ENCODE measurements around the gene TTYH2.

Gene TTYH2

DNA sequence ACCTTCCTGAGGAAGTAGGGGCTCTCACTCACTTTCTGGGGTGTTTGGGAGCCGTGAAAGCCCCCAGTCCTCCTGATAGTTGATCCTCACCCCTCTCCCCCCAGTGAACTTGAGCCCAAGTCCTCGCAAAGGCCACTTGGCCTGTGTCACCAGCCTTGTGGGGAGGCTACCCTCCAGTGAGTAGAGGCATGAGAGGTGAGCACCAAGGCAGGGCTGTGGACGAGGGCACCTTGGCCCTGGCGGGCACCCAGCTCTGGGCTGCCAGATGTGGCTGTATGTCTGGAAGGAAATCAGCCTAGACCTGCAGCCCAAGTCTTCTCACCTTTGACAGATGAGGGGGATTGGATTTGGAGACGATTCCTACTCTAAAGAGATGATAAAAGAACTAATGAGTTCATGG is 3.1 kb downstream of the TTYH2 start:
- DNase-seq = no peak

DNA sequence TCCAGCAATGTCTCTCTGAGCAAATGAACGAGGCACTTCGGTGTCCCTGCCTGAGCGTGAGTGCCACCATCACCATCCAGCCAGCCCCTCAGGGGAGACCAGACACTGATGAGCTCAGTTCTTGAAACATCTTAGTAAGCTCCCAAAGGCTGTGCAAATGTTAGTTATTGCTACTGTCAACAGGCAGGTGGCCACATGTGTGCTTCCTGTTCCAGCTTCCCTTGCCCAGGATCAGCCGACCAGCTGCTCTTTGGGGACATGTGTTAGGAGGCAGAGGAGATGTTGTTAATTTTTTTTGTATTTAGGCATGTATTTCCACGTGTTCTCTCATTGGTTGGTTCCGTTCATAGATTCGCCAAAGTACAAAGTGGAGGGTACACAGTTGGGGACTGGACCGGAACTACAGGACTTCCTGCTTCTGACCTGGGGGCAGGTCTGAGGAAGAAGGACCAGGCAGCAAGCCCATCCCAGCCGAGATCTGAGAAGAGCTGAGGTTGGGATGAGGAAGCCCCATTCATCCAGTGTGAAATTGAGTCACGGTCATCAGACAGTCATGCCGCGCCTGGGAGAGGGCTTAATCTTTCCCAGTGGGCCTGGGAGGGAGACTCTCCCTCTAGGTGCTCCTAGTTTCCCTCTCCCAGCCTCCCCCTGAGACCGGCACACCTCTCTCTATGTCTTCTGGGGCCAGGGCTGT is 3.8 kb downstream of the TTYH2 start:
- no peak for DNase-seq

DNA sequence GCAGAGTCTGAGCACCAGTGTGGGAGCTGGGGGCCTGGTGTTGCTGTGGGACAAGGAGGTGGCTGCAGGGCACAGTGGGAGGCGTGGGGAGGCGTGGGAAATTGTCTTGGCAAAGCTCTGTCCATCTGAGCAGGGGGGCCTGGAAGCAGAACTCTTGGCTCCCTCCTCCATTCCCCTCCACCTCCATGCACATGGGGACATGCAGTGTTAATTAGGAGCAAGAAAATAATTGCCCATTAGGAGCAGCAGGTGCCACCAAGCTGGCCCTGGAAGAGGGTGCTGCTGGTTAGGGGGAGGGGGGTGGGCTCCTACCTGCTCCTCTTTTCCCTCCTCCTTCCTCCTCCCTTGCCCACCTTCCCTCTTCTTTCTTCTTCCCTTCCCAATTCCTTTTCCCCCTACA is 4.5 kb downstream of the TTYH2 start:
- no peak for DNase-seq

DNA sequence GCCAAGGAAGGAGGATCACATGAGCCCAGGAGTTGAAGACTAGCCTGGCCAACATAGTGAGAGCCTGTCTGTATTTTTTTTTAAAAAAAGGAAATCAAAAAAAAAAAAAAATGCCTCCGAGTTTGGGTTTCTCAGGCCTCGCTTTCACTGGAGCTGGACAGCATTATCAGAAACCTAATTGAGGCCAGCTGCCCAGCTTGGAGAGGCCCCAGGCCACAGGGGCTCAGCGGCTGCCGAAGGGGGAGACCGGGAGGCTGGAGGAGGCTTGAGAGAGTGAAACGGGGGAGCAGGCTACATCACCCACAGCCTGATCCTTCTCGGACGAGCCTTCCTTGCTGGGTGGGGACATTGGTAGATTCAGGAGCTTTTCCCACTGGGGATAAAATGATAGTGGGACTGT is 5.1 kb downstream of the TTYH2 start:
- DNase-seq = no peak

DNA sequence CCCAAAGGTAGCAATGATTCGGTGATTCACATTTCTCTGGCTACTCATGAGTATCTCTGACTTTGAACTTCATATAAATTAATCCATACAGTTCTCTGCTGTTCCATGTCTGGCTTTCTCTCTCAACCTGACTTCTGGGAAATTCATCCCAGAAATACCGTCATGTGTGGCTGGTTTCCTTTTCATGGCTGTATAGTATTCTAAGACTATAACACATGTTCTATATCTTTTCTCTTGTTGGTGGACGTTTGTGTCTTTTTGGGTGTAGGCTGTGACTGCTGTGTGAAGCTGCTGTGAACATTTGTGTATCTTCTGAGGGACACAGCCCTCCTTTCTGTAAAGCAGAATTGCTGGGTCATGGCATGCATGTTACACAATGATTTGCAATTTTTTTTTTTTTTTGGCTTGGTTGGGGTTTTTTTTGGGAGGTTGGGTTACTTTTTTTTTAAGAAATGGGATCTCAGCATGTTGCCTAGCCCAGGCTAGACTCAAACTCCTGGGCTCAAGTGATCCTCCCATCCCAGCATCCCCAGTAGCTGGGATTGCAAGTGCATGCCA is 6.3 kb downstream of the TTYH2 start:
- DNase-seq = no peak

DNA sequence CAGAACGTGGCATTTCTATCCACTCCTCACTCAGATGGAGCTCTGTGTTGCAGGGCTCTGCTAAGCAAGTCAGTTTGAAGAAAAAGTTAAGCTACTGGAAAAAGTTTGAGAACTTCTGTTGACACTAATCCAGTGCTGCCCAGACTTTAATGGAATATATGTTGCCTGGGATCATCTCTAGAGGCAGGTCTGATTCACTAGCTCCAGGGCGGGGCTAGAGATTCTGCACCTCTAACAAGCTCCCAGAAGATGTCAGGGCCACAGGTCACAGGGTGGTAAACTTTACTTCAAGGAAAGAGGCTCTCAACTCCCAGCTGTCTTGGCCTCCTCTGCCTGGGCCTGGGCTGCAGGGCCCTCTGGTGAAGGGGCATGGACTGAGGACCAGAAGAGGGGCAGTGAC is 6.8 kb downstream of the TTYH2 start:
- no peak for DNase-seq

DNA sequence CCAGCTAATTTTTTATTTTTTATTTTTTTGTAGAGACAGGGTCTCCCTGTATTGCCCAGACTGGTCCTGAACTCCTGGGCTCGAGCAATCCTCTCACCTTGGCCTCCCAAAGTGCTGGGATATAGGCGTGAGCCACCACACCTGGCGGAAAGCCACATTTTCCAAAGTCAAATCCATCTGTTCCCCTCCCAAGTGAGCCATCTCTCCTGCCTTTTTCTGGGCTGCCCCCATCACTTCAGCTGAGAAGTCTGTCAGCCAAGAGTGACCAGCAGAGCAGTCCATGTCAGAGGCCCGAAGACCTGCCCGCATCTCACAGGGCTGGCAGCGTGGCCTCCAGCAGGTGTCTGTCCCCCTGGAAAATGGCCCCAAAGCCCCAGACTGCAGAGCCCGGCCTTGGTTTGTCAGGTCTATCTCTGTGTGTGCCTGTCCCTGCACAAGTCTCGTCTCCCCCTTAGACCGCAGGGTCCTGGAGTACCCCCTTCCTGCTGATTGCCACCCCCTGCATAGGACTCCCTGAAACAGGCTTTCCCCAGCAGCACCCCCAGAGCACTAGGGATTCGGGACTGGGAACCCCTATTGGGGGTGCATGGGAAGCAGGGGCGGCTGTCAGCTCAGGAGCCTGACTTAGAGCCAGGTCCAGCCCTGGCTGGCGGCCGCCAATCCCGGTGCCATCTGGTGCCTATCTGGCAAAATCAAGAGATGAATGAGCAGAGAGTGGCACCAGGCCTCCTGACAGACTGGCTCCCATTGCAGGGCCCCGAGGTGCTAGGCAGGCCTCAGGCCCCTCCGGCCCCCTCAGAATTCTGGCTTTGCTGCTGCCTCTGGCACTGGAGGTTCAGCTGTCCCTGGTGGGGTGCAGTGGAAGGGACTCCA is 7.8 kb downstream of the TTYH2 start:
- DNase-seq = no peak

DNA sequence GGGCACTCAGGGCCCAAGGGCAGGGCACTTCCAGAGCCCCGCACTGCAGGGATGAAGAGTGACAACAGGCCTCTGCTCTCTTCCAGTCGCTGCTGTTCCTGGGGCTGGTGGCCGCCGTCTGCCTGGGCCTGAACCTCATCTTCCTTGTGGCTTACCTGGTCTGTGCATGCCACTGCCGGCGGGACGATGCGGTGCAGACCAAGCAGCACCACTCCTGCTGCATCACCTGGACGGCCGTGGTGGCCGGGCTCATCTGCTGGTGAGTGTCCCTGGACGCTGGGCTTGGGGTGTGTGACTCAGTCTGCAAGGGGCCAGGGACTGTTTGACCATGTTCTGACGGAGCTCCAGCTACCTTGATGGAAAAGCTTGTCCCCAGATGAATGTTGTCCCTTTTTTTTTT is 9.0 kb downstream of the TTYH2 start:
- DNase-seq = no peak

DNA sequence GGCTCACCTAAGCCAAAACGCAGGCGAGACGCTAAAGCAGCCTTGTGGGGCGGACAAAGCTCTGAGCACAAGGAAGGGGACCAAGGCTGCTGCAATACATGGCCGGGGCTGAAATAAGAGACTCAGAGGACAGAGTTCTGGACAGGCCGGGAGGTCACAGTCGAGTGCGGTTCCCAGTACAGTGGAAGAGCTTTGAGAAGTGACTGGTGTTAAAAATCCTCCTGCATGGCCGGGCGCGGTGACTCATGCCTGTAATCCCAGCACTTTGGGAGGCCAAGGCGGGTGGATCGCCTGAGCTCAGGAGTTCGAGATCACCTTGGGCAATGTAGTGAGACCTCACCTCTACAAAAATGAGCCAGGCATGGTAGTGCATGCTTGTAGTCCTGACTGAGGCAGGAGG is 10.5 kb downstream of the TTYH2 start:
- DNase-seq = no peak

DNA sequence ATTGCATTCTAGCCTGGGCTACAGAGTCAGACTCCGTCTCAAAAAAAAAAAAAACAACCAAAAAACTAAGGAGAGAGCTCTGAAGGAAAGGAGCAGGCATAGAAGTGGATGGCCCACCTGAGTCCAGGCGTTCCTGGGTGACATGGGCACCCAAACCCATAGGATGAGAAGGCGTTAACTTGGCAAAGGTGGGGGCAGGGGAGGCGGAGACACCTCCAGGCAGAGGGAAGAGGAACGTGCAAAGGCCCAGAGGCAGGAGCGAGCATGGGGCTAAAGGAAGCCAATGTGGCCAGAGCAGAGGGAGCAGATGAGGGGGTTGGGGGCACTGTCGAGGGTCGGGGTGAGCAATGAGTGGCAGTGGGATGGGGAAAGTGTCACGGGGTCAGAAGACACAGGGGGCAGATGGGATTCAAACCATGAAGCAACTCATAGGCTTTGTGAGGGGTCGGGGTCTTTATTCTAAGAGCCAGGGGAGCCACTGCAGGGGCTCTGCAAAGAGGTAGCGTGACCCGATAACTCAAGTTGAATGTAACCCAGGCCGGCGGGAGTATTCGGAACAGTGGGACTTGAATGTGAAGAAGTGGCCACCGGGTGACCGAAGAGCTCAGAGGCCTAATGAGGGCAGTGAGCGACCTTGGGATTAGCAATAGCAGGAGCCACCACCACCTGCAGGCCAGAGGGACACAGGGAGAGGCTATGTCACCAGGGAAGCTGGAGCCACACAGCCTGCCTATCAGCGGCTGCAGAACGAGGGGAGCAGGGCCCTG is 11.8 kb downstream of the TTYH2 start:
- no peak for DNase-seq

DNA sequence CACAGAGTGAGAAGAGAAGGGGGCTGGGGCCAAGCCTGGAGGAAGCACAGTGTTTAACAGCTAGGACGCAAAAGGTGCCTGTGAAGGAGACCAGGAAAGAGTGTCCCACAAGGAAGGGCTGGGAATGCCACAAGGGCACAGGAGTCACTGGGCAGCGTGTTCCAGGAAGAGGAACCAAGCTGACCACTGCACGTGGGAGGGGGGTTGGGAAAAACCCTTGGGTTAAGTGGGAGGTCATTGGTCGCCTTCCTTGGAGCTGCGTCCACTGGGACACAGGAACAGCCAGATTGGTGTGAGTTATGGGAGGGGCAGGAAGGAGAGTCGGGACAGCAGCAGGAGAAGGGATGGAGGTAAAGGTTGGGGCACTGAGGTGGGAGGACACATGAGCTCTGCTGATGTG is 12.9 kb downstream of the TTYH2 start:
- DNase-seq = no peak

DNA sequence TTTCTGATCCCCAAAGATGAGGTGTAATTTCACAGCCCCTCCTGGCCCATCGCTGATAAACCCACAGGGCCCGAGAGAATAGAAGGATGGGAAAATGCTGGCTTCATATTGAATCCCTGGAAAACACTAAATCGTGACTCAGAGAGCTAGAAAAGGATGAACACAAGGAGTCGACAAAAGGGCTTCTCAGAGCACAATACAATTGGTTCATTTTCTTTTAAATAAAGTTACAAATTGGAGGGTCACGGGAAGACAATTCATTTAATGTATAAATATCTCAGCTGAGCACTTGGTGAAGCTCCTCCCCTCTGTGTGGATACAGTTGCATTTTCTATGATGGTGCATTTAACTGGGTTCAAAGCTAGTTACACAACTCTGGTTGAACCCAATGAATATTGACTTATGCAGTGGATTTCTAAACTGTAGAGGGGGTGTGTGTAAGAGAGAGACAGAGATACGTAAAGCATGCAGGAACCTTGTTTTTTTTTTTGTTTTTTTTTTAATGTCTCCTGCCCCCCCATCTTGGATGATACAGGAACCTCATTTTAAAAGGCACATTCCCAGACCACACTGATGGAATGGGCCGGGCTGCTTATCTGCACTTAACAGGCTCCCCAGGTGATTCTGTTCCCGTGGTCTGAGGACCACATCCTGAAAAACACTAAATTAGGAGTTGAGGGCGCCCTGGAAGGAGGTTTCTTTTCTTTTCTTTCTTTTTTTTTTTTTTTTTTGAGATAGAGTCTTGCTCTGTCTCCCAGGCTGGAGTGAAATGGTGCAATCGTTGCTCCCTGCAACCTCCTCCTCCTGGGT is 14.1 kb downstream of the TTYH2 start:
- DNase-seq = no peak

DNA sequence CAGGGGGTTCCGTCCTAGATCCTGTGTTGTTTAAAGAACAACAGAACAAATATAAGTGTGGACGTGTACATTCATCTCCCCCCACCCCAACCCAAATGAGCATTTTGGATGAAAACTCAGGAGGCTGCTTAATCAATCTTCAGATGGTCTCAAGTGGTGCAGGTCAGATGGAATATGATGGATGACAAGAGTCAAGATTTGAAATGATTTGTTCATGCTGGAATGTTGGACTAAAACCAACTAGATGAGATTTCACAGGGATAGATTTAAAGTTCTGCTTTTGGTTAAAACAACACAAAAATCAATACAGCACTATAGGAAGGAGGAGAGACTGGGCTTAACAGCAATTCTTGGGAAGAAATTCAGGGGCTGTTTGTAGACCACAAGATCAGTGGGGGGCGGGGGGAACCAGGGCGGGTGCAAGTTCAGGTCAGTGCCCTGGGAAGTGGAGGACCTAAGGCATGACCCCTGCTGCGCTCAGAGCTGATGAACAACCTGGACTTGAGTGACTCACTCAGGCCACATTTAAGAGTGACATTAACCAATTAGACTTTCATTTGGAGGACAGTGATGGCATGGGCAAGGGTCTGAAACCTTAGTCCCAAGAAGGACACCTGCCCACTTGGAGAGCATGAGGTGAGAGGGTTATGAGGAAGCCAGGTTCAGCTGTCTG is 15.1 kb downstream of the TTYH2 start:
- no peak for DNase-seq

DNA sequence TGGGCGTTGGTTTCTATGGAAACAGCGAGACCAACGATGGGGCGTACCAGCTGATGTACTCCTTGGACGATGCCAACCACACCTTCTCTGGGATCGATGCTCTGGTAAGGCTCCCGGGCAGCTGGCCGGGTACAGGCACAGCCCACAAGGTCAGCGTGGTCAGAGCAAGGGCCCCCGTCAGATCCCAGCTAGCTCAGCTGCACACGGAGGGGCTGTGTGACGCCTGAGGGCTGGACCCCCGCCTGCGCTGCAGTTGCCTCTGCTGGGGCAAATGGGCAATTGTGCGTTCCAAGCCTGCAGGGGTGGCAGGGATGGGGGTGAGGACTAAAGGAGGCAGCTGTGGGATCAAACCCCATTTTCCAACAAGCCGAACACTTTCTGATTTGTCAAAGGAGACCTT is 17.5 kb downstream of the TTYH2 start:
- no peak for DNase-seq

DNA sequence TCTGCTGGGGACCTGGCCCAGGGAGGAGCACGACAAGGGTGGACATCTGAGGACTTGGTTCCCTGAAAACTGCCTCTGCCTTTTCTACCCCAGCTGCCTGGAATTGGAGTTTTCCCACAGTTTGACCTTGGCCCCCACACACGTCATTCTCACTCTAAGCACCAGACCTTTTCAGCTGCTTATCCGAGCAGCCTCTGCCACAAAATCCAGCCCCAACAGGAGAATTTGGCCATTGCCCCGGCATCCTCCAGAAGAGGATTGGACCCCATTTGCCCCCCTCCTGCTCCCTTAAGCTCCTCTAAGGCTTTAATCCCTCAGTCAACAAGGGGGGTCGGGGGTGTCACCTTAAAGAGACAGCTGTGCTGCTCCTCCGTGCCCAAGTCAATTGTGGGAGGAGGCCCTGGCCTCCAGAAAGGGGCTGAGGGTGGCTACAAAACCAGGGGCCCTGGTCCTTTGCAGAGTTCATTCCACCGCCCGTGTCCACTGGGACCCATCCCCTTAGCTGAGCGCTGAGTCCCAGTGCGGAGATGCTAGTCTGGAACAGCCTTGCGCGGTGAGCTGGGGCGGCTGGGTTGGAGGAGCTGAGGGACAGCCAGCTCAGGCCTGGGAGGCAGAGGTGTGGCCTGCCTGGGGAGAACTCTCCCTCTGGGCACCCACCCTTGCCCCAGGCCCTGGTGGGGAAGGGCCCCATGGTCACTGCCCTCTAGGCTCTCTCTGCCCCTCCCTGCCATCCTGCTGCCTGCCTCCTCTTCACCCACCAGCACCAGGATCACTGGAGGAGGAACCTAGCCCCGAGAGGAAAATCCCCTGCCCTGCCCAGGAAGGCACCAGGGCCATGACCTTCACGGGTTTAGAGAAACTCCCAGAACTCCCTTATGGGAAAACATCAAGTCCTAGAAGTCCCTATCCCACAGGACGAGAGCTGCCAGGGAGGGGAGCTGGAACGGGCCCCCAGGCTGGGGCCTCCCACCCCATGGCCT is 18.8 kb downstream of the TTYH2 start:
- no peak for DNase-seq

DNA sequence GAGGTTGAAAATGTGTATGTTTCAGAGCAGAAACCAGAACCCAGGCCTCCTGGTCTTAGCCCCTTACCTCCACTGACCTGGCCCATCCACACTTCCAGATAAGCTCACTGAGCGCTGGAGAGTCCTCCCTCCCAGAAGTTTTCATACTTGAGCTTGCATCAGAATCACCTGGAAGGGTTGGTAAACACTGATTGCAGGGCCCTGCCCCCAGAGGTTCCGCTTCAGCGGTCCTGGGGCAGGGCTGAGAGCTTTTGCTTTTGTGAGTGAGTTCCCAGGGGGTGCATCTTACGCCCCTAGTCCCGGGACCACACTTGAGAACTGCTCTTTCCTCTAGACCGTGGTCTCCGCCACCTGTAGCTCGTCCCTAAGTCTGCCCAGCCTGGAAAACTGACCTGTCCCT is 20.6 kb downstream of the TTYH2 start:
- DNase-seq = no peak

DNA sequence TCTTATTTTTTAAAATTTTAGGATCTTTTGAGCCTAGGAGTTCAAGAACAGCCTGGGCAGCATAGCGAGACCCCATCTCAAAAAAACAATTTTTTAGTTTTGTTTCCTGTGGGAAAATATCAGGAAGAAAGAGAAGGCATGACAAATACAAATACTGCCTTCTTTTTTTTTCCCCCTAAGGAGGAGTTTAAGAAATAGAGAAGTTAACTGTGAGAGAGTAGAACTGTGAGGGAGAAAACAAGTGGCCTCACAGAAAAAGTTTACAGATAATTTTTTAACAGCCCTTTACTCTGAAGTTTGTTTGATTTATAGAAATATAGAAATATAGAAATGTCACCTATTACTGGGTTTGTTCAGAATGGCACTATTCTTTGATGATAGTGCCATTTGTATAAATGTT is 21.1 kb downstream of the TTYH2 start:
- DNase-seq = no peak

DNA sequence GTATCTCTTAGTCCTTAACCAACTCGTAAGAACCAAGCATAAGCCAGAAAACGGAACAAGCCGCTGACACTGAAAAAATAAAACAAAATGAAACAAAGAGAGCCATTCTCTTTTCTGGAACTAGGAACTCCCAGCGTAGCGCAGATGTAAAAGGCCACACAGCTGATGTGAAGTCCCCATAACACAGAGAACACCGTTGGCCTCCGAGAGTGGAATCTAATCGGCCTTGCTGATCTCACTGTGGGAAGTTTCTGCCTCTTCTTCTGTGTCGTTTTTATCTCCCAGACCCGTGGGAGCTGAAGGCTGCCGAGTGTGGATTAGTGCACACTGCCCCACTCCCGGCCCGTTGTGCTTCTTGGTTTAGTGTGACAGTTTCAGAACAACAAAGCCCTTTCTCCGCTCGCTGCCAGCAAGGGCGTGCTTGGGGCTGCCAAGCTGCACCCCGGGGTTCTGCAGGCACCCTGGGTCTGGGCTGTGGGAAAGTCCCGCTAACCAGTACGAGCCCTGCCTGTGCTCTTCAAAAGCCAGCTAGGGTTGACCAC is 21.7 kb downstream of the TTYH2 start:
- DNase-seq = peak in 1 of 2 donors; percentile 16

DNA sequence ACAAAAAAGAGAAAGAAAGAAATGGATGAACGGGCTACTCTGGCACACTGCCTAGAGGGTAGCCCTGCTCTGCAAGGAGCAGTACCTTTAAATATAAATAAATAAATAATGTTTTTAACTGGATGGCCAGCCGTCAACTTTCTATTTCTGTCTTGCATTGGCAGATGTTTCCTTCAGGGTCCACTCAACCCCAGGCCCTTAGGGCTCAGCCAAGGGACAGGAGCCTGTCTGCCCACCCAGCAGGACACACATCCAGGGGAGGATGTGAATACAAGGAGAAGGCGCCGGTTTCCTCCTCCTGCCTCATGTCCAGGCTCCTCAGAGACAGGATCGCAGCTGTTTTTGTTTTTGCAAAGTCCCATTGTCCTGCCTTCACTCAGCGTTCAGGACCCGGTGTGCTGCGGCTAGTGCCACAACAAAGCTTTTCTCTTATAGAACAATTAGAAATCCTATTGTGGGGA is 22.6 kb downstream of the TTYH2 start:
- DNase-seq = no peak

DNA sequence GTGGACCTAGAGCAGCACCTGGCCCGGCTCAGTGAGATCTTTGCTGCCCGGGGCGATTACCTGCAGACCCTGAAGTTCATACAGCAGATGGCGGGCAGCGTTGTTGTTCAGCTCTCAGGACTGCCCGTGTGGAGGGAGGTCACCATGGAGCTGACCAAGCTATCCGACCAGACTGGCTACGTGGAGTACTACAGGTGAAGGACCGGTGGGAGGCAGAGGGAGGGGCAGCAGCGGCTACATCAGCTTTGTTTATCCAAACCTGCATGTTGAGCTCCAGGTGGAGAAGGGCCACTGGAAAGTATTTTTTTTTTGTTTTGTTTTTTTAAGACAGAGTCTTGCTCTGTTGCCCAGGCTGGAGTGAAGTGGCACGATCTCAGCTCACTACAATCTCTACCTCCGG is 23.9 kb downstream of the TTYH2 start:
- DNase-seq = no peak

Measured in CD4-positive, alpha-beta T cell treated with Interferon alpha-2 for 1 hour (primary cell).